ENCODE measurements around the gene OR6Y1. TPM values are rescaled to one million over a fixed set of nuclear protein-coding genes. Genes with fewer than 3 reads are reported as not detected.

Gene OR6Y1
- total and polyA plus RNA-seq, 2 of the 4 experiments (the other 2 are of a cell fraction), result not detected

DNA sequence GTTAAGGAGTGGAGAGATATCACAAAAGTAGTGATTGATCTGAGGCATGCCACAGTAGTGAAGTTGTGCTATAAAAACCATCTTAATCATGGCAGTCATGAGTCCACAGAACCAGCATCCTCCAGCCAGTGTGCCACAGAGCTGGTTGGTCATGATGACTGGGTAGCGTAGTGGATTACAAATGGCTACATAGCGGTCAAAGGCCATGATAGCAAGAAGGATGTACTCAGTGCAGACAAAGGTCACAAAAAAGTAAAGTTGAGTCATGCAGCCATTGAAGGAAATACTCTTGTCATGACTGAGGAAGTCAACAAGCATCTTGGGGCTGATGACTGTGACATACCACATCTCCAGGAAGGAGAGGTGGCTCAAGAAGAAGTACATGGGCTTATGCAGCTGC lies 6.7 kb downstream of the OR6Y1 start:
- Histone ChIP-seq H3K36me3 (ENCODE audit: control insufficient read depth, insufficient read depth, low read length) (no peaks in the 10 kb centered on the region), H2BK5ac (ENCODE audit: low read depth, low read length, poor library complexity, severe bottlenecking) (no peak overlapping the region), H4K20me1 (ENCODE audit: insufficient read depth, low read length) (no peaks in the 10 kb centered on the region), H3K23ac (ENCODE audit: low read depth, low read length) (no peak overlapping the region), H3K4me3 (ENCODE audit: insufficient read depth, low read depth, low read length) (no peak overlapping the region), H3K9me3 (ENCODE audit: control insufficient read depth, insufficient read depth, low read length) (no peaks in the 10 kb centered on the region), H3K4me2 (ENCODE audit: low read depth, low read length) (no peak overlapping the region), H4K5ac (ENCODE audit: low read depth, low read length) (no peak overlapping the region), H2BK120ac (ENCODE audit: low read depth, low read length) (no peak overlapping the region), H3K4ac (ENCODE audit: low read depth, low read length) (no peak overlapping the region), H3K27me3 (ENCODE audit: control insufficient read depth, insufficient read depth, low read length) (no peaks in the 10 kb centered on the region), H3K18ac (ENCODE audit: low read depth, low read length) (no peak overlapping the region), H2BK20ac (ENCODE audit: low read depth, low read length) (no peak overlapping the region), H3K9ac (ENCODE audit: low read depth, low read length) (no peak overlapping the region), H3K79me1 (ENCODE audit: low read depth in 1 of 2, low read length in 2 of 2) (no peaks in the 10 kb centered on the region), H2BK15ac (ENCODE audit: low read depth, low read length) (no peak overlapping the region), H3K56ac (ENCODE audit: extremely low read depth, insufficient read depth, low read length) (no peak overlapping the region), H4K8ac (ENCODE audit: low read depth in 2 of 2, low read length in 2 of 2) (no peak overlapping the region), H3K9me1 (ENCODE audit: insufficient read depth, low read length) (no peaks in the 10 kb centered on the region), H2AFZ (replicated peaks; ENCODE audit: low read length, poor library complexity) (no peak overlapping the region), H3K4me1 (ENCODE audit: control insufficient read depth, insufficient read depth, low read length) (no peaks in the 10 kb centered on the region), H3K14ac (replicated peaks; ENCODE audit: low read depth, low read length) (no peak overlapping the region), H3K27ac (ENCODE audit: insufficient read depth, low read length) (no peak overlapping the region), H2AK5ac (ENCODE audit: low read depth, low read length) (no peak overlapping the region), H2AK9ac (replicated peaks; ENCODE audit: low read depth, low read length, poor library complexity) (no peak overlapping the region), H4K91ac (ENCODE audit: insufficient read depth, low read depth, low read length) (no peak overlapping the region)
- DNase-seq, result no peak
- dilution Hi-C loops (cut with HindIII; ENCODE audit: low sequenced_read_pairs, unreplicated experiment), result no loop called here
- ATAC-seq (ENCODE audit: low read depth), result no peak
- TF ChIP-seq CHD1 (IDR thresholded peaks at IDR 0.05; ENCODE audit: low read depth, low read length) (no peak), RFX5 (IDR thresholded peaks at IDR 0.05; ENCODE audit: low read depth, low read length) (no peak), MAFK (IDR thresholded peaks at IDR 0.05; ENCODE audit: low read depth, low read length) (no peak), SMC3 (IDR thresholded peaks at IDR 0.05; ENCODE audit: low read depth, low read length) (no peak), MXI1 (IDR thresholded peaks at IDR 0.05; ENCODE audit: borderline replicate concordance, low read depth, low read length) (no peak), NFE2L2 (IDR thresholded peaks at IDR 0.05; ENCODE audit: low read depth, low read length) (no peak), MAZ (IDR thresholded peaks at IDR 0.05; ENCODE audit: borderline replicate concordance, low read depth, low read length) (no peak), RAD21 (IDR thresholded peaks at IDR 0.05; ENCODE audit: low read length) (no peak), POLR2A (IDR thresholded peaks at IDR 0.05; ENCODE audit: low read depth, low read length) (no peak), RCOR1 (IDR thresholded peaks at IDR 0.05; ENCODE audit: insufficient replicate concordance, low read length) (no peak), CEBPB (IDR thresholded peaks at IDR 0.05; ENCODE audit: low read depth, low read length) (no peak), FOS (IDR thresholded peaks at IDR 0.05; ENCODE audit: low read depth, low read length) (no peak), BHLHE40 (IDR thresholded peaks at IDR 0.05; ENCODE audit: low read depth, low read length) (no peak)
- TF ChIP-seq, protein P1, sequence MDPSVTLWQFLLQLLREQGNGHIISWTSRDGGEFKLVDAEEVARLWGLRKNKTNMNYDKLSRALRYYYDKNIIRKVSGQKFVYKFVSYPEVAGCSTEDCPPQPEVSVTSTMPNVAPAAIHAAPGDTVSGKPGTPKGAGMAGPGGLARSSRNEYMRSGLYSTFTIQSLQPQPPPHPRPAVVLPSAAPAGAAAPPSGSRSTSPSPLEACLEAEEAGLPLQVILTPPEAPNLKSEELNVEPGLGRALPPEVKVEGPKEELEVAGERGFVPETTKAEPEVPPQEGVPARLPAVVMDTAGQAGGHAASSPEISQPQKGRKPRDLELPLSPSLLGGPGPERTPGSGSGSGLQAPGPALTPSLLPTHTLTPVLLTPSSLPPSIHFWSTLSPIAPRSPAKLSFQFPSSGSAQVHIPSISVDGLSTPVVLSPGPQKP (IDR thresholded peaks at IDR 0.05; ENCODE audit: borderline replicate concordance, low read depth, low read length), result no peak
- TF ChIP-seq, protein P2, sequence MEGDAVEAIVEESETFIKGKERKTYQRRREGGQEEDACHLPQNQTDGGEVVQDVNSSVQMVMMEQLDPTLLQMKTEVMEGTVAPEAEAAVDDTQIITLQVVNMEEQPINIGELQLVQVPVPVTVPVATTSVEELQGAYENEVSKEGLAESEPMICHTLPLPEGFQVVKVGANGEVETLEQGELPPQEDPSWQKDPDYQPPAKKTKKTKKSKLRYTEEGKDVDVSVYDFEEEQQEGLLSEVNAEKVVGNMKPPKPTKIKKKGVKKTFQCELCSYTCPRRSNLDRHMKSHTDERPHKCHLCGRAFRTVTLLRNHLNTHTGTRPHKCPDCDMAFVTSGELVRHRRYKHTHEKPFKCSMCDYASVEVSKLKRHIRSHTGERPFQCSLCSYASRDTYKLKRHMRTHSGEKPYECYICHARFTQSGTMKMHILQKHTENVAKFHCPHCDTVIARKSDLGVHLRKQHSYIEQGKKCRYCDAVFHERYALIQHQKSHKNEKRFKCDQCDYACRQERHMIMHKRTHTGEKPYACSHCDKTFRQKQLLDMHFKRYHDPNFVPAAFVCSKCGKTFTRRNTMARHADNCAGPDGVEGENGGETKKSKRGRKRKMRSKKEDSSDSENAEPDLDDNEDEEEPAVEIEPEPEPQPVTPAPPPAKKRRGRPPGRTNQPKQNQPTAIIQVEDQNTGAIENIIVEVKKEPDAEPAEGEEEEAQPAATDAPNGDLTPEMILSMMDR (conservative IDR thresholded peaks at IDR 0.05; ENCODE audit: low read depth, low read length), result no peak
- TF ChIP-seq, protein P3, sequence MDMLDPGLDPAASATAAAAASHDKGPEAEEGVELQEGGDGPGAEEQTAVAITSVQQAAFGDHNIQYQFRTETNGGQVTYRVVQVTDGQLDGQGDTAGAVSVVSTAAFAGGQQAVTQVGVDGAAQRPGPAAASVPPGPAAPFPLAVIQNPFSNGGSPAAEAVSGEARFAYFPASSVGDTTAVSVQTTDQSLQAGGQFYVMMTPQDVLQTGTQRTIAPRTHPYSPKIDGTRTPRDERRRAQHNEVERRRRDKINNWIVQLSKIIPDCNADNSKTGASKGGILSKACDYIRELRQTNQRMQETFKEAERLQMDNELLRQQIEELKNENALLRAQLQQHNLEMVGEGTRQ (IDR thresholded peaks at IDR 0.05; ENCODE audit: low read depth, low read length), result no peak
- intact Hi-C loops (cut with micrococcal nuclease), result no loop called here
- BruUV-seq (replicated peaks), result no TSS peak
- CTCF ChIA-PET, result no interaction called here
- in situ Hi-C loops (cut with MboI; ENCODE audit: low sequenced_read_pairs), result no loop called here
- WGBS, 2 experiments (ENCODE audit: extremely low coverage in 2 of 2, insufficient read length in 1 of 2), result no CpG with 5 or more reads among the region's 2 CpGs
- POLR2A ChIA-PET (ENCODE audit: unreplicated experiment), result no interaction called here

Measured in IMR-90 (cell line).